ENCODE results near the gene RNF130.

DNA sequence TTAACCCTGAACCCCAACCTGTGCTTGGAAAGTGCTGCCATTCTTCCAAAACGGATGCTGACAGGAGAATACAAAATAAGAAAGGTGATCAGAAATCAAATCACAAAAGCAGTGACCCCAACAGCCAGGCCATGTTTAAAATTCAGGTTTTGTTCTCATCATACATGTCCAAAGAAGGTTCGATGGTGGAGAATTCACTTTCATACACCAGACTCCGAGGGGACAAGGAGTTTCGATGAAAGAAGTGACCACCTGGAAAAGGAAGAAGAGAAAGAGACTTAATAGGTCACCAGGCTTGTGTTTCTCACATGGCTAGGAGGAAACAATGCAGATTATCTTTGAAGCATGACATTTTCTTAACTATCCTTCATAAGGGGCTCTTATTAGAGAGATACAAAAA, 151.4 kb downstream of the RNF130 start:
- no peak for TF ChIP-seq POLR2A (IDR thresholded peaks at IDR 0.05; ENCODE audit: low read length)
- TF ChIP-seq GATA1 (IDR thresholded peaks at IDR 0.05; ENCODE audit: low read depth, low read length): no peak

Measured in erythroblast (primary cell).